ES-I3 (cell line): ENCODE measurements around the gene BOLA1.
"Not testable (repeated sequence)": the region's sequence is repeated elsewhere in the genome, so short reads cannot be mapped to it uniquely, and the experiment has no call there.

Source experiments
- H3K36me3 ChIP-seq: 2 replicates; pipeline ENCODE4 v1.6.1; 2013; ENCODE audit warnings: mild to moderate bottlenecking, low read length, control low read depth, moderate library complexity; ENCODE audit not compliant: insufficient read depth
- H3K4me1 ChIP-seq: 2 replicates; pipeline ENCODE4 v1.6.1; 2013; ENCODE audit warnings: mild to moderate bottlenecking, control low read depth, low read length; ENCODE audit not compliant: insufficient read depth
- H3K9ac ChIP-seq: 2 replicates; pipeline ENCODE4 v1.6.1; 2013; ENCODE audit warnings: low read depth, mild to moderate bottlenecking, low read length, moderate library complexity
- H3K9me3 ChIP-seq: 2 replicates; pipeline ENCODE4 v1.6.1; 2013; ENCODE audit warnings: mild to moderate bottlenecking, low read length, moderate library complexity; ENCODE audit not compliant: control insufficient read depth, insufficient read depth

The BOLA1 gene, protein sequence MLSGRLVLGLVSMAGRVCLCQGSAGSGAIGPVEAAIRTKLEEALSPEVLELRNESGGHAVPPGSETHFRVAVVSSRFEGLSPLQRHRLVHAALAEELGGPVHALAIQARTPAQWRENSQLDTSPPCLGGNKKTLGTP

GRCh38 chr1:149899460-149900284 lies at the start of gene BOLA1:
Gene BOLA1 (plus strand): TSS chr1:149899568. CDS start chr1:149900060, 492 bp downstream.
- H3K9me3 ChIP-seq: no peaks in the 10 kb centered on the region; the same call in 1 of the 2 replicates
- H3K4me1 ChIP-seq: no peaks in the 10 kb centered on the region
- peak within 1 kb of the TSS; percentile 73 for H3K9ac ChIP-seq
- H3K36me3 ChIP-seq: no peaks in the 10 kb centered on the region

- no peaks in the 10 kb centered on the region for H3K9me3 ChIP-seq
- peak overlapping the region; percentile 70 for H3K9ac ChIP-seq
- peaks cover 26% of the 10 kb centered on the region for H3K4me1 ChIP-seq
- H3K36me3 ChIP-seq: no peaks in the 10 kb centered on the region
Observed at GRCh38 chr1:149849947-149850360, 49.4 kb upstream of the BOLA1 start.

GRCh38 chr1:149850732-149851345 lies 48.5 kb upstream of the BOLA1 start:
- H3K36me3 ChIP-seq, H3K9me3 ChIP-seq, H3K9ac ChIP-seq: not testable (repeated sequence)
- H3K4me1 ChIP-seq: peaks cover 24% of the 10 kb centered on the region

DNA sequence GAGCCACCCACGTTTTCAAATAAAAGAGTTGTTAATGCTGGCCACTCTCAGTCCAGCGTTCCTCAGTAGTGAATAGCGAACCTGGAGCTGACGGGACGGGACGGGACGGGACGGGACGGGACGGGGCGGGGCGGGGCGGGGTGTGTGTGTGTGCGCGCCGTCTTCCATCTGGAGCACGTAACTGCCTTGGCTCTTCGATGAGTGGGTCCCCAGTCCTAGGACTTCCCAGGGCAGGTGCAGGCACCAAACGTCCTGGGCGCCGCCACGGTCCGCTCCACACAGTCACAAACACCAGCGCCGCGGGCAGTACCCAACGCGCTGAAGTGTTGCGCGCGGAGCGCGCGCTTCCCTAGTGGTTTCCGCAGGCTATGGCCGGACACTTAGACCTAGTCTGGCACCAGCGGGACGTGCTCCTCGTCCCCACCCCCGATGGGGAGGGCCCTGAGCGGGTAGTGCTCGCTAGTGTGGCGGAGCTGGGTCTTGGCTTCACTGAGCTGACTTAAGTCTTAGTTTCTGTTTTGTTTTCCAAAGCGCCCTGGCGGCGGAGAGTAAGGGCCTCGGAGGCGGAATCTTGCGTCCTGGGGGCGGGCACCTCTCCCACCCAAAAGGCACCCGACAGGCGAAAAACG lies 47.7 kb upstream of the BOLA1 start:
- not testable (repeated sequence) for H3K9ac ChIP-seq, H3K36me3 ChIP-seq, H3K9me3 ChIP-seq
- H3K4me1 ChIP-seq: peaks cover 15% of the 10 kb centered on the region

DNA sequence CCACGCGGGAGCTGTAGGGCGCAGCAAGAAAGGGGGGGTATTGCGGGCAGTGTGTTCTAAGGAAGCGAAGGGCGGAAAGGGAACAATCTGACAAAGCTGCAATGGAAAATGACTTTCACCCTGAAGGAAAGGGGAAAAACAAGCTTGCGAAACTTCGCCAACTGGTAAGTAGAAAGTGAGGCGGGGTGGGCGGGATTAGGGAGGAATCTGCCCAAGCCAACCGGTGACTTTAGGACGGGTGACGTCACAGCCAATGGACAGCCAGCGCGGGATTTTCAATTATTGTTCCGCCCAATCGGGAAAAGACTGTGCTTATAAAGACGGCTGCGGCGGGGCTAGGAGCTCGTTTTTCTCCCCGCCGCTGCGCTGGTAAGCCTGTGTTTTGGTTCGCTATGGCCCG lies 47.1 kb upstream of the BOLA1 start:
- H3K4me1 ChIP-seq: peaks cover 10% of the 10 kb centered on the region
- not testable (repeated sequence) for H3K9ac ChIP-seq, H3K9me3 ChIP-seq, H3K36me3 ChIP-seq

DNA sequence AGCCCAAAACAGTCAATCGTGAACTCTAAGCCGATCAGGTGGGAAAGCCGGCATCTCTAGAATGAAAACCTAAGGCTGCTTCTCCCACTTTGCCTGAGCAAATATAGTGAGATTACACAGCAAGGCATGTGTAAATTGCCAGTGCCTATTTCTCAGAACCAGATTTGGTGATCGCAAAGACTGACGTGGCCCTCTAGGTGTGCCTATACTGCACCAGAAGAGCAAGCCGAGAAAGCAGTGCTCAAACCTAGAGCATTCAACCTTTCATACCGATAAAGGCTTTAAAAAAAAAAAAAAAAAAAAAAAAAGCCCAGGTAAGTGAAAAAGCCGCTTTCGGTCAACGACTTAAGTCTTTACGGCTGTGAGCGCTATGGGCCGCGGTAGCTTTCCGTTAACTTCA lies 39.1 kb upstream of the BOLA1 start:
- not testable (repeated sequence) for H3K9ac ChIP-seq, H3K4me1 ChIP-seq, H3K9me3 ChIP-seq, H3K36me3 ChIP-seq

GRCh38 chr1:149860684-149861496 lies 38.5 kb upstream of the BOLA1 start:
- not testable (repeated sequence) for H3K36me3 ChIP-seq, H3K9ac ChIP-seq, H3K4me1 ChIP-seq, H3K9me3 ChIP-seq

DNA sequence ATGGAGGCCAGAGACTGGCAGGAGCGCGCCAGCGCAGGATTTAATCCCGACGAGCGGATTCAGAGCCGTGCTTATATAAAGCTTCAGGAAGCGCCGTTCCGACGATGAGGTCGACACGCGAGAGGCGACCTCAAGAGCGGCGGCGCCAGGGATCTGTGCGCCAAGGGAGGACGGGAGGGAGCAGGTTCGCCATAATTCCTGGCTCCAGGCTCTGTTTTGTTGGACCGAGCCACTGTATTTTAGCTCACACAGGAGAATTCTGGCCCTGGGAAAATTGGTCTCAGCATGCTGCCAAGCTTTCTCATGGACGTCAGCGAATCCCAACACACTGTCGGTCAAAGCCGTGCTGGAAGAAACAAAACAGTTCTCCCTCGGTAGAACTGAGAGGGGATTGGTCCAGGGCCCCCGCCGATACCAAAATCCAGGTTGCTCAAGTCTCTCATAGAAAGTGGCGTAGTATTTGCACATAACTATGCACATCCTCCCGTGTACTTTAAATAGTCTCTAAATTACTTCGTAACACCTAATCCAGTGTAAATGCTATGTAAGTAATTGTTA lies 37.8 kb upstream of the BOLA1 start:
- not testable (repeated sequence) for H3K4me1 ChIP-seq, H3K9ac ChIP-seq, H3K36me3 ChIP-seq, H3K9me3 ChIP-seq

DNA sequence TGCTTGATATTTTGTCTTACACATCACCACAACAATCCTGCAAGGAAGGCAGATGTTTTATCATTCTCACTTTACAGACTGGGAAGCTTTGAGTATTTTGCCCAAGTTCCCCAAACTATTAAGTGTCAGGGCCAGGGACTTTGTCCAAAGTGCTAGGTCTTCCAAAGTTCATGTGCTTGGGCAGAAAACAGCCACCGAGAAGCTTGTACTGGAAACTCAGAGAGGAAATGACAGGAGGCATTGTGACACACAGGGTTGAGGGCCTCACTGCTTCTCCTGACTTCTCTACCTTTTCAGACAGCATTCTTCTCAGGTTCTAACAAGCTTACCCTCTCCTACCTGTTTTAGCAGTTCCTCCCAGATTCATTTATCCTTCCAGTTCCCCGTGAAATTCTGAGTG lies 32.5 kb upstream of the BOLA1 start:
- H3K36me3 ChIP-seq, H3K4me1 ChIP-seq, H3K9ac ChIP-seq, H3K9me3 ChIP-seq: not testable (repeated sequence)

- H3K9me3 ChIP-seq, H3K9ac ChIP-seq, H3K36me3 ChIP-seq, H3K4me1 ChIP-seq: not testable (repeated sequence)
Observed at GRCh38 chr1:149873060-149873459, 26.3 kb upstream of the BOLA1 start.

GRCh38 chr1:149877211-149877946 lies 22.0 kb upstream of the BOLA1 start:
- H3K36me3 ChIP-seq: no peaks in the 10 kb centered on the region
- no peaks in the 10 kb centered on the region for H3K4me1 ChIP-seq
- H3K9me3 ChIP-seq: no peaks in the 10 kb centered on the region
- H3K9ac ChIP-seq: no peak overlapping the region

GRCh38 chr1:149879556-149879955 lies 19.8 kb upstream of the BOLA1 start:
- Histone ChIP-seq H3K9ac (no peak overlapping the region), H3K9me3 (no peaks in the 10 kb centered on the region), H3K4me1 (0 out of 2 replicates have a peak, but pooled peaks cover 4% of the 10 kb centered on the region), H3K36me3 (no peaks in the 10 kb centered on the region)

GRCh38 chr1:149881876-149882275 lies 17.5 kb upstream of the BOLA1 start:
- H3K4me1 ChIP-seq: 0 out of 2 replicates have a peak, but pooled peaks cover 7% of the 10 kb centered on the region
- no peaks in the 10 kb centered on the region for H3K36me3 ChIP-seq
- H3K9ac ChIP-seq: no peak overlapping the region
- no peaks in the 10 kb centered on the region for H3K9me3 ChIP-seq
